ENCODE results near the gene CRAT. TPM values are rescaled to one million over a fixed set of nuclear protein-coding genes. Genes with fewer than 3 reads are reported as not detected.

Gene CRAT
- total RNA-seq, 3 donors from 2014 or later: 62.0 to 86.5 (median 71.2) TPM

- no peak for TF ChIP-seq CTCF (IDR thresholded peaks at IDR 0.05)
- DNase-seq: no peak
- no peak for ATAC-seq
- H3K36me3 ChIP-seq (ENCODE audit: low read depth): no peaks in the 10 kb centered on the region
- peaks cover 7% of the 10 kb centered on the region for H3K4me1 ChIP-seq (ENCODE audit: low read depth)
- intact Hi-C loops (cut with DNase I, micrococcal nuclease): no loop called here
- H3K9me3 ChIP-seq: no peaks in the 10 kb centered on the region
- no peak overlapping the region for H3K4me3 ChIP-seq
Measured at GRCh38 chr9:129150122-129150521, 39.5 kb upstream of the CRAT start.

GRCh38 chr9:129149442-129149841 lies 38.8 kb upstream of the CRAT start:
- Histone ChIP-seq H3K9me3 (no peaks in the 10 kb centered on the region), H3K36me3 (ENCODE audit: low read depth) (no peaks in the 10 kb centered on the region), H3K4me3 (no peak overlapping the region), H3K4me1 (ENCODE audit: low read depth) (peaks cover 8% of the 10 kb centered on the region)
- no peak for TF ChIP-seq CTCF (IDR thresholded peaks at IDR 0.05)
- no peak for ATAC-seq
- intact Hi-C loops (cut with DNase I, micrococcal nuclease): no loop called here
- DNase-seq: no peak

GRCh38 chr9:129148463-129149204 lies 38.0 kb upstream of the CRAT start:
- Histone ChIP-seq H3K9me3 (no peaks in the 10 kb centered on the region), H3K36me3 (ENCODE audit: low read depth) (no peaks in the 10 kb centered on the region), H3K4me3 (no peak overlapping the region), H3K4me1 (ENCODE audit: low read depth) (peaks cover 12% of the 10 kb centered on the region)
- DNase-seq (no peak), ATAC-seq (no peak)
- intact Hi-C loops (cut with DNase I, micrococcal nuclease): no loop called here
- TF ChIP-seq CTCF (IDR thresholded peaks at IDR 0.05): no peak

GRCh38 chr9:129146441-129146941 lies 35.9 kb upstream of the CRAT start:
- intact Hi-C loops (cut with DNase I, micrococcal nuclease): no loop called here
- Histone ChIP-seq H3K36me3 (ENCODE audit: low read depth) (no peaks in the 10 kb centered on the region), H3K9me3 (no peaks in the 10 kb centered on the region), H3K4me1 (ENCODE audit: low read depth) (peaks cover 30% of the 10 kb centered on the region), H3K4me3 (no peak overlapping the region)
- ATAC-seq (no peak), DNase-seq (no peak)
- no peak for TF ChIP-seq CTCF (IDR thresholded peaks at IDR 0.05)

- ATAC-seq (peak; percentile 16), DNase-seq (peak in 2 of 3 donors; percentile 51 to 77)
- no peak overlapping the region for H3K4me3 ChIP-seq
- no peak for TF ChIP-seq CTCF (IDR thresholded peaks at IDR 0.05)
- no peaks in the 10 kb centered on the region for H3K9me3 ChIP-seq
- no peaks in the 10 kb centered on the region for H3K36me3 ChIP-seq (ENCODE audit: low read depth)
- intact Hi-C loops (cut with DNase I, micrococcal nuclease): no loop called here
- peaks cover 35% of the 10 kb centered on the region for H3K4me1 ChIP-seq (ENCODE audit: low read depth)
Measured at GRCh38 chr9:129145841-129146292, 35.3 kb upstream of the CRAT start.
